Kidney epithelial cell (primary cell): Measurements from ENCODE around the gene TMCC3. TPM values are rescaled to one million over a fixed set of nuclear protein-coding genes. Genes with fewer than 3 reads are reported as not detected.

ENCODE experiments used
- DNase-seq: peaks from one replicate; pipeline ENCODE4 v3.0.0-alpha.2; 2010; ENCODE audit warnings: low read depth
- H3K27me3 ChIP-seq: 2 replicates; pipeline ENCODE4 v1.6.0; 2011; ENCODE audit warnings: low read length; ENCODE audit not compliant: control insufficient read depth, insufficient read depth
- H3K36me3 ChIP-seq: 2 replicates; pipeline ENCODE4 v1.5.1; 2011; ENCODE audit warnings: low read length; ENCODE audit not compliant: control insufficient read depth, insufficient read depth
- H3K4me3 ChIP-seq: 2 replicates; pipeline ENCODE4 v1.5.1; 2011; ENCODE audit warnings: low read depth, mild to moderate bottlenecking, control low read depth, low read length
- total RNA-seq: library from RNA; depleted of rRNA; stranded (reverse); fragments of >200 nt; gene quantifications from 2 replicates; pipeline ENCODE4 v1.2.3, GENCODE V29; 2015
- TF ChIP-seq, protein P1 (sequence below): IDR thresholded peaks from 2 replicates; pipeline ENCODE4 v1.5.1; 2011; ENCODE audit warnings: mild to moderate bottlenecking, moderate library complexity, low read length, control low read depth, inconsistent platforms; ENCODE audit not compliant: insufficient read depth, poor library complexity, severe bottlenecking

The TMCC3 gene
- total RNA-seq, 1 donor from 2014 or later: 22.8 TPM

DNA sequence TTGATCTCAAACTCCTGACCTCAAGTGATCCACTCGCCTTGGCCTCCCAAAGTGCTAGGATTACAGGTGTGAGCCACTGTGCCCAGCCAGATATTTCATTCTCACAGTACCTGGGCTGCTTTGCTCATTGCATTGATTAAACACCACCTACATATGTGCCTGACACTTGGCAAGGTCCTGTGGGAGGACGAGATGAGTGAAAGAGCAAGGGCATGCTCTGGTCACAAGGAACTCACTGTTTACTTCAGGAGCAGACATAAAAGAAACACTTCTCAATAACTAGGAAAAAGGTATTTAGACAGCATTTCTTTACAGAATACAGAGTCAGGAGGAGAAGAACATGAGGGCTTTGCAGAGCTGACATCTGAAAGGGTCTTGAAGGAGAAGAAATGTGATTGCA lies 91.7 kb downstream of the TMCC3 start:
- H3K4me3 ChIP-seq: no peak overlapping the region
- DNase-seq: no peak
- no peaks in the 10 kb centered on the region for H3K36me3 ChIP-seq
- H3K27me3 ChIP-seq: no peaks in the 10 kb centered on the region
- TF ChIP-seq, protein P1, sequence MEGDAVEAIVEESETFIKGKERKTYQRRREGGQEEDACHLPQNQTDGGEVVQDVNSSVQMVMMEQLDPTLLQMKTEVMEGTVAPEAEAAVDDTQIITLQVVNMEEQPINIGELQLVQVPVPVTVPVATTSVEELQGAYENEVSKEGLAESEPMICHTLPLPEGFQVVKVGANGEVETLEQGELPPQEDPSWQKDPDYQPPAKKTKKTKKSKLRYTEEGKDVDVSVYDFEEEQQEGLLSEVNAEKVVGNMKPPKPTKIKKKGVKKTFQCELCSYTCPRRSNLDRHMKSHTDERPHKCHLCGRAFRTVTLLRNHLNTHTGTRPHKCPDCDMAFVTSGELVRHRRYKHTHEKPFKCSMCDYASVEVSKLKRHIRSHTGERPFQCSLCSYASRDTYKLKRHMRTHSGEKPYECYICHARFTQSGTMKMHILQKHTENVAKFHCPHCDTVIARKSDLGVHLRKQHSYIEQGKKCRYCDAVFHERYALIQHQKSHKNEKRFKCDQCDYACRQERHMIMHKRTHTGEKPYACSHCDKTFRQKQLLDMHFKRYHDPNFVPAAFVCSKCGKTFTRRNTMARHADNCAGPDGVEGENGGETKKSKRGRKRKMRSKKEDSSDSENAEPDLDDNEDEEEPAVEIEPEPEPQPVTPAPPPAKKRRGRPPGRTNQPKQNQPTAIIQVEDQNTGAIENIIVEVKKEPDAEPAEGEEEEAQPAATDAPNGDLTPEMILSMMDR: no peak

DNA sequence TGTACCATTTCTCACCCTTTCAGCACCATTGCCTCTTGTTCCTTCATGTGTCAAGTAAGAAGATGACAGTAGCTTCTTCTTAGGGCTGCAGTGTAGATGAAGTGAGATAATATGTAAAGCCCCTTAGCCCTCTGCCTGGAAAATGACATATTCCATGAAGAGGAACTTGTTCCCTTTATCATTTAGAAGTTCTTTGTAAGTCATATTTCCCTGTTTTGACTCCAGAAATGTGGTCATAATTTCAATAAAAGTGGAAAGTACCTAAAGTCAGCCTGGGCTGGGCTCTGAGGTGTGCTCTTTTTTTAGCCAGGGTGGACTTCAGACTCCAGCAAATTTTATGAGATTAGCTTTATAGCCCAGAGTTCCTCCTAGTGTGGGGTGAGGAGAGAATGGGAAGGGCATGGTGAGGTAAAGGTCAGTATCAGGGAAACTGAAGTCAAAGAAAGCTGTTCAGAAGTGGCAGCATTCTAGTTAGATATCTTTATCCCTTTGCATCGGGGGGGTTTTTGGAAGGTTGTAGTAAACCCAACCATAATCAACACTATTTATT lies 92.5 kb downstream of the TMCC3 start:
- TF ChIP-seq, protein P1: no peak
- Histone ChIP-seq H3K4me3 (no peak overlapping the region), H3K27me3 (no peaks in the 10 kb centered on the region), H3K36me3 (no peaks in the 10 kb centered on the region)
- DNase-seq: no peak

DNA sequence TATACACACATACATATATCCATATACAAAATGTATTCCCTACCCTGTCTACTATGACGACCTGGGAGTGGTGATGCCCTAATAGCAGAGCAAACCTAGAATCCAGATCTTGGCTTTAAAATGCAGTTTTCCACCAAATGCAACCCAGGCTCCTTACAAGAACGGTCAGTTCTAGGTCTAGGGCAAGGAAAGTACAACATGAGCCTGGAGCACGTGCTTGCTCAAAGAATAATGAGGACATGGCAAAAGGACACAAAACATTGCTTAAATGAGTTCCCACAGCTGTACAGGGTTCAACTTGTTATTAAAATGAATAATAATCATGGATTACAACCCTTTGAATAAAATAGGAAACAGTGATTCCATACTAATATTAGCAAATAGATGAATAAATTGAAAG lies 94.7 kb downstream of the TMCC3 start:
- Histone ChIP-seq H3K36me3 (no peaks in the 10 kb centered on the region), H3K4me3 (no peak overlapping the region), H3K27me3 (no peaks in the 10 kb centered on the region)
- DNase-seq: no peak
- TF ChIP-seq, protein P1: no peak

DNA sequence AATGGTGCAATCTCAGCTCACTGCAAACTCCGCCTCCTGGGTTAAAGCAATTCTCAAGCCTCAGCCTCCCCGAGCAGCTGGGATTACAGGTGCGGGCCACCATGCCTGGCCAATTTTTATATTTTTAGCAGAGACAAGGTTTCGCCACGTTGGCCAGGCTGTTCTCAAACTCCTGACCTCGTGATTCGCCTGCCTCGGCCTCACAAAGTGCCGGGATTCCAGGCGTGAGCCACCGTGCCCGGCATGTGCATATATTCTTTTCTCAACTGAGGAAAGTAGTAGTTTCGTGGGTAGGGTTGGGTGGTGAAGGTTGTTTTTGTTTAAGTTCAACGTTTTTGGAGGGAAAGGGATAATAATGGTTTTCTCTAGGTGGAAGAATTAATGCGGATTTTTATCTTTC lies 96.5 kb downstream of the TMCC3 start:
- no peaks in the 10 kb centered on the region for H3K36me3 ChIP-seq
- TF ChIP-seq, protein P1: no peak
- no peak overlapping the region for H3K4me3 ChIP-seq
- H3K27me3 ChIP-seq: no peaks in the 10 kb centered on the region
- no peak for DNase-seq

DNA sequence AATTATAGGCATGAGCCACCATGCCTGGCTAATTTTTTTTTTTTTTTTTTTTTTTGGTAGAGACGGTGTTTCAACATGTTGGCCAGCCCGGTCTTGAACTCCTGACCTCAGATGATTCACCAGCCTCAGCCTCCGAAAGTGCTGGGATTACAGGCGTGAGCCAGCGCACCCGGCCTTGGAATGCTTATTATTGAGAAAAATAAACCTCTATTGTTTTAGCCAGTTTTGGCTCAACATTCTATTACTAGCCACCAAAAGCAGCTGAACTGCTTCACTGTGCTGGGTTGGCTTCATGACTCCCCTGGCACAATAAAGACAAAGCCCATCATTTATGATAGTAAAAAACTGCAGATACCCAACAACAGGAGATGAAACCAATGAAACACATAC lies 97.2 kb downstream of the TMCC3 start:
- H3K36me3 ChIP-seq: no peaks in the 10 kb centered on the region
- peak; percentile 39 for DNase-seq
- H3K27me3 ChIP-seq: no peaks in the 10 kb centered on the region
- H3K4me3 ChIP-seq: no peak overlapping the region
- TF ChIP-seq, protein P1: no peak

DNA sequence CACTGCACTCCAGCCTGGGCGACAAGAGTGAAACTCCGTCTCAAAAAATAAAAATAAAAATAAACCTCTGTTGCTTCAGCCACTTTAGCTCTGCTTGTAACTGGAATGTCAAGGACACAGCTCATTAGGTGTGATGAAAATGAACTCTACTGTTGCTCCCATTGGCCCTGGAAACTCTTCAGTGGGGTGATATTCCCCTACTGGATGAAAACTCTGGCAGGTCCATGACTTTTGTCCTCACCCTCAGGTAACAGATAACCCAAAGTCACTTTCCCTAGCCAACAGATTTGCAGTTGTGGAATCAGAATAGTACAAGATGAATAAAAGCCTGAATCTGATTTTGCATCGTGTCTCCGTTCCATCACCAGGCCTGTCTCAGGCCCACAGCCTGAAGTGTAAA lies 98.5 kb downstream of the TMCC3 start:
- TF ChIP-seq, protein P1: no peak
- Histone ChIP-seq H3K36me3 (no peaks in the 10 kb centered on the region), H3K4me3 (no peak overlapping the region), H3K27me3 (no peaks in the 10 kb centered on the region)
- DNase-seq: no peak
